ENCODE measurements around the gene SMIM44. TPM values are rescaled to one million over a fixed set of nuclear protein-coding genes. Genes with fewer than 3 reads are reported as not detected.

SMIM44 gene
- polyA plus RNA-seq, 4 donors = 0.32 to 0.43 (median 0.33) TPM; not detected in 1

GRCh38 chr19:3478409-3479176, 4.6 kb downstream of the SMIM44 start:
- no peak for DNase-seq (ENCODE audit: low read depth in 4 of 4, low spot score in 3 of 4)

- no peak for DNase-seq (ENCODE audit: low read depth in 4 of 4, low spot score in 3 of 4)
Measured at GRCh38 chr19:3477951-3478350, 5.3 kb downstream of the SMIM44 start.

- DNase-seq (ENCODE audit: low read depth in 4 of 4, low spot score in 3 of 4) = no peak
Measured at GRCh38 chr19:3477506-3477905, 5.7 kb downstream of the SMIM44 start.

- no peak for DNase-seq (ENCODE audit: low read depth in 4 of 4, low spot score in 3 of 4)
Measured at GRCh38 chr19:3476830-3477229, 6.4 kb downstream of the SMIM44 start.

- no peak for DNase-seq (ENCODE audit: low read depth in 4 of 4, low spot score in 3 of 4)
Measured at GRCh38 chr19:3475449-3475848, 7.8 kb downstream of the SMIM44 start.

GRCh38 chr19:3474614-3475013, 8.6 kb downstream of the SMIM44 start:
- DNase-seq (ENCODE audit: low read depth in 4 of 4, low spot score in 3 of 4) = no peak

GRCh38 chr19:3474010-3474409, 9.2 kb downstream of the SMIM44 start:
- DNase-seq (ENCODE audit: low read depth in 4 of 4, low spot score in 3 of 4) = no peak

- no peak for DNase-seq (ENCODE audit: low read depth in 4 of 4, low spot score in 3 of 4)
Measured at GRCh38 chr19:3471954-3472655, 11.1 kb downstream of the SMIM44 start.

GRCh38 chr19:3470500-3471128, 12.6 kb downstream of the SMIM44 start:
- DNase-seq (ENCODE audit: low read depth in 4 of 4, low spot score in 3 of 4) = no peak

- no peak for DNase-seq (ENCODE audit: low read depth in 4 of 4, low spot score in 3 of 4)
Measured at GRCh38 chr19:3469638-3470499, 13.4 kb downstream of the SMIM44 start.

- DNase-seq (ENCODE audit: low read depth in 4 of 4, low spot score in 3 of 4) = no peak
Measured at GRCh38 chr19:3468211-3468610, 15.0 kb downstream of the SMIM44 start.

GRCh38 chr19:3467437-3468198, 15.6 kb downstream of the SMIM44 start:
- DNase-seq (ENCODE audit: low read depth in 4 of 4, low spot score in 3 of 4) = no peak

GRCh38 chr19:3466635-3467034, 16.6 kb downstream of the SMIM44 start:
- DNase-seq (ENCODE audit: low read depth in 4 of 4, low spot score in 3 of 4) = no peak

GRCh38 chr19:3465552-3465951, 17.7 kb downstream of the SMIM44 start:
- DNase-seq (ENCODE audit: low read depth in 4 of 4, low spot score in 3 of 4) = no peak

GRCh38 chr19:3464587-3465235, 18.5 kb downstream of the SMIM44 start:
- no peak for DNase-seq (ENCODE audit: low read depth in 4 of 4, low spot score in 3 of 4)

GRCh38 chr19:3463714-3464586, 19.3 kb downstream of the SMIM44 start:
- DNase-seq (ENCODE audit: low read depth in 4 of 4, low spot score in 3 of 4) = no peak

- DNase-seq (ENCODE audit: low read depth in 4 of 4, low spot score in 3 of 4) = no peak
Measured at GRCh38 chr19:3462991-3463713, 20.1 kb downstream of the SMIM44 start.
